GM21360 (cell line): Measurements from ENCODE around the gene RBBP8NL.

Source experiments
- ATAC-seq: cut with Tn5 transposase; IDR thresholded peaks from one replicate; pipeline ENCODE4 v1.9.1; 2021; ENCODE audit warnings: mild to moderate bottlenecking, moderate library complexity; ENCODE audit not compliant: unreplicated experiment

Gene RBBP8NL

GRCh38 chr20:62409086-62409853 lies 18.1 kb downstream of the RBBP8NL start:
- ATAC-seq: no peak

DNA sequence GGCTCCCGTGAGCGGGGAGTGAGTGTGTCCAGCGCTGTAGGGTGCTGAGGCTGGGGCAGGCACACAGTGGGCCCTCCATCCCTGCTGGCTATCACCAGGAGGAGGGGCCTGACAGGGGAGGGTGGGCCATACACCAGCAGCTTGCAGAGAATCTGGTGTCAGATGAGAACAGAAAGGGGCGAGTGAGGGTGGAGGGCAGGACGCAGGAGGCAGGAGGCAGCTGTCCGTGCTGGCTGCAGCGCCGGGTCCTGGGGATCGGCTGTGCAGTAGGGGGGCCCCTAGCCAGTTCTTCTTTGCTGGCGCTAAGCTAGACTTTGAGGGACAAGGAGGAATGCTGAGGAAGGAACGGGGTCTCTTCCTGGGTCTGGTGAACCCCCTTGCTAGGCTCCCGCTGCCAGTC lies 18.7 kb downstream of the RBBP8NL start:
- ATAC-seq: no peak

DNA sequence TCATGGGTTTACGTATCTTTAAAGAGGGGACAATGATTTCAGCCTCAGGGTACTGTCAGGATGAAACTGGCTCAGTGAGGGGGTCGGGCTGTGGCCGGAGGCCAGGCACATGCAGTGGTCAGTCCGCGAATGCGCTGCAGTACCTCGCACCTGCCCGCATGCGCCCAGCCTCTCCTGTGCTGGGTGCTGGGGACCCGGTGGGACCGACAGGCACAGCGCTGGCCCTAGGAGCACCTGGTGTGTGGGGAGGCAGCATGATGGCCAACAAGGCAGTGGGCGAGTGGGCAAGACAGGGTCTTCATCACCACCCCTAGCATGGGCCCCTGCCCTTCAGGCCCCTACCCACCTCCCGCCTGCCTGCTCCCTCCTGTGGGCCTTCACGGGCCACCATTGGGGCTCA lies 19.3 kb downstream of the RBBP8NL start:
- ATAC-seq: no peak

DNA sequence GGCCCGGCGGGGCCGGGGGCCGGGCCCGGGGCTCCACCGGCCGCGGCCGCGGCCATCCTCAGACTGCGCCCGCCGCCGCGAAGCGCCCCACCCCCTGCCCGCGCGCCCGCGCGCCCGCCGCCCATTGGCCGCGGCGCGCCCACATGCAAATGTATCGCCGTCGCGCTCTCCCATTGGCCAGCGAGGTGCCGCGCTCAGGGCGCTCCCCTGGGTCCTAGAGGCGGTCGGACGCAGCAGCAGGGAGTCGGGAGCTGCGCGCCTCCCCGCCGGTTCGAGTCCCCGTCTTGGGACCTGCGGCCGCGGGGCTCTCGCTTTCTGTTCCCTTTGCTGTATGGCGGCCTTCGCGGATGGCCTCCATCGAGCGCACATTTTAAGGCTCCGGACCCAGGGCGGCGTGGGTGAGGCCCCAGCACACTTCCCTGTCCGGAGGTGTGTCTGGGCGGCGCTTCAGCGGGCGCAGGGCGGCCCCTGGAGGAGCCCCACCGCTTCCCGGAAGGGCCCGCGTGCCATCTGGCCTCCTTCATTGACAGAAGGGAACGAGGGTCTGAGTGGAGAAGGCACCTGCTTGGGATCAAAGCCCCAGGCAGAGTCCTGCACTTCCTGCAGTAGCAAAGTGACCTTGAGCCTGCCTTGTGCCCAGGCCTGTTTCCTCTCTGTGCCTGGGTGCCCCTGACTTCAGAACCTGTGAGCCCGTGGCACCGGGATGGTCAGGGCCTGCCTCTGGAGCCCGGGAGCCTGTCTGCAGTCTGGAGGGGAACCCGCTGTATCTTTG lies 19.9 kb downstream of the RBBP8NL start, which contains the start of gene CABLES2:
TSS of gene CABLES2 (minus strand) at position 65 of the 772 bp plus-strand sequence. CDS start at position 56, 9 bp downstream.
- peak; percentile 78 for ATAC-seq

GRCh38 chr20:62406635-62407176 lies 20.6 kb downstream of the RBBP8NL start:
- ATAC-seq: no peak

GRCh38 chr20:62405981-62406513 lies 21.3 kb downstream of the RBBP8NL start:
- ATAC-seq: no peak

GRCh38 chr20:62405108-62405980 lies 22.0 kb downstream of the RBBP8NL start:
- ATAC-seq: no peak

DNA sequence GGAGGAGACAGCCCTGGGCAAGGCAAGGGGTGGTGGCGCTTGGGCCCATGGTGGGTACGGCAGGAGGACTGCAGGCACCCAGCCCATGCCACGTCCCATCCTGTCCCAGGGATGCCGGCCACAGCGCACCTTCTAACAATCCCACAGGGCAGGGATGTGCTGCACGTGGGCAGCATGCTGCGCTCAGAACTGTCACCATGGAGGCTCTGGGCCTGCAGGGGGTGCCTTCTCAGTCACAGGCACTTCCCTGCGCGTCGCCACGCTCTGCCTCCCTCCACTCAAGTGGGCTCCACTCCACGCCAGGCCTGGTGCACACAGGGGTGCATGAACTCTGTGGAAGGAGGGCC lies 22.6 kb downstream of the RBBP8NL start:
- no peak for ATAC-seq

DNA sequence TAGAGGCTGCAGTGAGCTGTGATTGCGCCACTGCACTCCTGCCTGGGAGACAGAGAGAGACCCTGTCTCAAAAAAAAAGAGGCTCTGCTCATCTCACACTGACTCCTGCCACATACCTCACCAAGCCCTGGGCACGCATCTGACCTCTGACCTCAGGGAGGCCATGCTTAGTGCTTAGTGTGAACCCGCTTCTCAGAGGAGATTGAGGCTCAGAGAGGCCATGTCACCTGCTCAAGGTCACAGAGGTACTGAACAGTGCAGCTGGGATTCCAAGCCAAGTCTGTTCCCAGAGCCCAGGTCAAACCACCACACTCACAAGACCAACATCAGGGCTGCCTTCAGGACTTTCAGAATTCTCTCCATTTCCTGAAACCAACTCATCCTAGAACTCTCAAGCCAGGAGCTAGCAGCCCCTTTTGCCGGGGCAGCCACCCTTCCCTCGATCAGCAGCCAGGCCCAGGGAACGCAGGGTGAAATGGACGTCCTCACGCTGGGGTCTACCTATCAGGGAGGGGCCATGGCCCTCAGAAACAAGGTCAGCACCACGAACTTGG lies 23.1 kb downstream of the RBBP8NL start:
- ATAC-seq: no peak

DNA sequence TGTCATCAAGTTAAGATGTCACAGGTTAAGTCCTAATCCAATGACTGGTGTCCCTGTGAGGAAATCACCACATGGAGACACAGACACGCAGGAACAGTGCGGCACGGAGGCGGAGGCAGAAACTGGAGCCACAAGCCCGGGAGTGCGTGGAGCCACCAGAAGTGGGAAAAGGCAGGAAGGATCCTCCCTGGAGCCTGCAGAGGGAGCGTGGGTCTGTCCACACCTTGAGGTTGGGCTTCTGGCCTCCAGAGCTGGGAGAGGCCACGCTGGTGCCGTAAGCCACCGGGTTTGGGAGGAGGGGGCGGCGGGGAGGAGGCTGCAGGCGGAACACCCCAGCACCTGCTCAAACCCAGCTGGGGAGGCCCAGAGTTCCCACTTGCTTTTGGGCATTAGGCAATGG lies 24.0 kb downstream of the RBBP8NL start:
- no peak for ATAC-seq

DNA sequence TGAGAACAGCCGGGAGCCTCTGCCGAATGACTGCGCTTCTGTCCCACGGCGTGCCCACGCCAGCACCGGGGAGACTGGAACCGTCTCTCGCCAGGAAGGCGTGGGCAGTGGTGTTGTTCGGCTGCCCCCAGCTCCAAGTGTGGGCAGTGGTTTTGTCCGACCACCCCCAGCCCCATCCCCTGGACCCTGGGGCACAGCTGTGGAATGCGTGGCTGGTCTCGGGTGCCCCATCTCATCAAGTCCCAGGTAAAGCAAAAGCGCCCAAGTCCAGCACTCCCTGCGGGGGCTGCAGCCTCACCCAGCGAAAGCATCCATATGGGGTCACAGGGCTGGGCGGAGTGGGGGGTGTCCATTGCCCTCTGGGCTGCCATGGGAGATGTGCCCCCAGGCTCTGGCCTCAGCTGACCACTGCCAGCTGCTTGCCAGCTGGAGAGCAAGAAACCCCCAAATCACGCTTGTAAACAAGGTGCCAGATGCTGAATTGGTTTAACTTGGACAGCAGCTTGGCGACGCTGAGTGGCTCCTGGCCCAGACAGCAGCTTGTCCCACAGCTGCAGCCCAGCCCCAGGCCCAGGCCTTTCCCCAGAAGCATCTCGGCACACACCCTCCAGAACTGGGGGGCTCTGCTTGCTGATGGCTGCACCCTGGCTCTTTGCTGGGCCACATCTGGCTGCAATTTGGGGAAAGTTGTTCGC lies 24.7 kb downstream of the RBBP8NL start:
- ATAC-seq: no peak

- ATAC-seq: no peak
Measured at GRCh38 chr20:62401331-62401779, 26.0 kb downstream of the RBBP8NL start.

- ATAC-seq: no peak
Measured at GRCh38 chr20:62400541-62400940, 26.8 kb downstream of the RBBP8NL start.

GRCh38 chr20:62400021-62400420 lies 27.3 kb downstream of the RBBP8NL start:
- no peak for ATAC-seq

- no peak for ATAC-seq
Measured at GRCh38 chr20:62398120-62398821, 29.1 kb downstream of the RBBP8NL start.

- no peak for ATAC-seq
Measured at GRCh38 chr20:62396367-62397239, 30.7 kb downstream of the RBBP8NL start.

GRCh38 chr20:62395311-62396242 lies 31.8 kb downstream of the RBBP8NL start:
- ATAC-seq: no peak
